HepG2 (cell line): ENCODE data around the gene UBQLN1. TPM values are rescaled to one million over a fixed set of nuclear protein-coding genes. Genes with fewer than 3 reads are reported as not detected.

Experiments
- ATAC-seq: fragments of 200-7000 bp; cut with Tn5 transposase; 3 replicates; pipeline ENCODE4 v1.9.1; 2020; ENCODE audit warnings: mild to moderate bottlenecking, moderate library complexity
- BruUV-seq: library from RNA; stranded (reverse); fragments of 400-500 nt; replicated peaks from 2 replicates; lab custom pipeline; 2021; lab: Mats Ljungman, UMichigan
- CTCF ChIA-PET: fragments of 300-600 bp; formaldehyde crosslinking; extraction: SDS; loops from one replicate; lab custom pipeline; 2021; ENCODE audit warnings: low total read pairs, inconsistent platforms, low intra/inter-chr PET ratio; lab: Yijun Ruan, JAX
- POLR2A ChIA-PET: fragments of 350-600 bp; sonication (Branson Sonifier 250); formaldehyde crosslinking; loops from one replicate; lab custom pipeline; 2020; ENCODE audit warnings: antibody characterized with exemption, inconsistent platforms; lab: Yijun Ruan, JAX
- DNase-seq: peaks from one replicate; pipeline ENCODE4 v3.0.0-alpha.2; 2015; ENCODE audit warnings: low spot score
- FAIRE-seq: peaks from 3 replicates; lab custom pipeline; 2011; peaks lifted over from hg19 to GRCh38; lab: Jason Lieb, UNC
- H2AFZ ChIP-seq: one replicate; pipeline ENCODE4 v1.6.1; 2011; ENCODE audit warnings: low read length, inconsistent platforms
- H3K27ac ChIP-seq: fragments of 300-600 bp; 3 replicates; pipeline ENCODE4 v1.8.0; 2011; ENCODE audit warnings: mixed run types, mild to moderate bottlenecking, mixed read lengths, low read length, inconsistent platforms; ENCODE audit not compliant: insufficient read depth; ENCODE audit errors: extremely low read length
- H3K27me3 ChIP-seq, 2 experiments: fragments of 200-600 bp in 1 of 2; 2 replicates in 1 of 2; 3 replicates in 1 of 2; pipeline versions ENCODE4 v1.6.0 to v1.8.0; 2011; ENCODE audit warnings: low read length in 2 of 2, mild to moderate bottlenecking in 2 of 2, moderate library complexity in 2 of 2, inconsistent platforms in 1 of 2; ENCODE audit not compliant: insufficient read depth in 2 of 2, control insufficient read depth in 1 of 2
- H3K36me3 ChIP-seq, 2 experiments: fragments of 200-600 bp in 1 of 2; replicated peaks in 1 of 2; 2 replicates in 1 of 2; 3 replicates in 1 of 2; pipeline versions ENCODE4 v1.5.1 to v1.8.0; 2011; ENCODE audit warnings: low read length in 2 of 2, inconsistent platforms in 1 of 2; ENCODE audit not compliant: insufficient read depth in 2 of 2, control insufficient read depth in 1 of 2
- H3K4me1 ChIP-seq: 2 replicates; pipeline ENCODE4 v1.5.1; 2012; ENCODE audit warnings: low read length, inconsistent platforms; ENCODE audit not compliant: insufficient read depth
- H3K4me2 ChIP-seq: 2 replicates; pipeline ENCODE4 v1.6.0; 2011; ENCODE audit warnings: low read depth, low read length, inconsistent platforms
- H3K4me3 ChIP-seq, 3 experiments: fragments of 200-600 bp in 1 of 3; sonication (generic), shearing (Covaris generic) in 1 of 3; replicated peaks in 1 of 3; 2 replicates each; pipeline ENCODE4 v1.5.1; 2011 to 2016; ENCODE audit warnings: low read length in 3 of 3, inconsistent platforms in 2 of 3, low read depth in 2 of 3, mild to moderate bottlenecking in 2 of 3, control low read depth in 1 of 3, mixed read lengths in 1 of 3; ENCODE audit not compliant: insufficient read depth in 1 of 3
- H3K79me2 ChIP-seq: one replicate; pipeline ENCODE4 v1.6.1; 2011; ENCODE audit warnings: low read length, inconsistent platforms; ENCODE audit not compliant: insufficient read depth
- H3K9ac ChIP-seq: 2 replicates; pipeline ENCODE4 v1.6.0; 2011; ENCODE audit warnings: mild to moderate bottlenecking, low read depth, low read length, inconsistent platforms; ENCODE audit not compliant: insufficient read depth
- H3K9me3 ChIP-seq: 2 replicates; pipeline ENCODE4 v1.5.1; 2012; ENCODE audit warnings: mild to moderate bottlenecking, low read length
- H4K20me1 ChIP-seq: 2 replicates; pipeline ENCODE4 v1.6.0; 2011; ENCODE audit warnings: inconsistent platforms, mild to moderate bottlenecking, low read length, moderate library complexity; ENCODE audit not compliant: insufficient read depth
- BRCA1 ChIP-seq: sonication (generic); formaldehyde crosslinking; IDR thresholded peaks from 2 replicates; pipeline ENCODE4 v1.4.0; 2020; ENCODE audit warnings: missing genetic modification reagents
- GABPA ChIP-seq, 2 experiments: IDR thresholded peaks; 2 replicates each; pipeline ENCODE4 v1.6.1; 2011 to 2016; ENCODE audit warnings: low read depth in 2 of 2, low read length in 1 of 2, missing biosample characterization in 1 of 2, missing genetic modification characterization in 1 of 2
- PHF5A ChIP-seq: IDR thresholded peaks from one replicate; pipeline ENCODE4 v1.6.1; 2018; ENCODE audit warnings: low read depth, missing genetic modification reagents; ENCODE audit not compliant: unreplicated experiment
- REXO4 ChIP-seq: sonication (generic); formaldehyde crosslinking; IDR thresholded peaks from 2 replicates; pipeline ENCODE4 v1.8.0; 2022; ENCODE audit warnings: missing genetic modification reagents, mild to moderate bottlenecking, borderline replicate concordance
- SP1 ChIP-seq, 2 experiments: fragments of 450-650 bp in 1 of 2; sonication (generic) in 1 of 2; formaldehyde crosslinking in 1 of 2; IDR thresholded peaks; 2 replicates each; pipeline versions ENCODE4 v1.4.0 to v1.6.1; 2016 to 2020; ENCODE audit warnings: missing genetic modification reagents in 1 of 2
- ZNF562 ChIP-seq: sonication (generic); formaldehyde crosslinking; IDR thresholded peaks from 2 replicates; pipeline ENCODE4 v1.8.0; 2022; ENCODE audit warnings: missing genetic modification reagents, borderline replicate concordance
- ZNF572 ChIP-seq: sonication (generic); formaldehyde crosslinking; IDR thresholded peaks from 2 replicates; pipeline ENCODE4 v1.5.1; 2020; ENCODE audit warnings: mild to moderate bottlenecking, missing genetic modification reagents
- ZNF614 ChIP-seq: IDR thresholded peaks from 2 replicates; pipeline ENCODE4 v1.6.1; 2018; ENCODE audit warnings: missing biosample characterization, missing genetic modification reagents, inconsistent platforms, borderline replicate concordance
- WGBS: methylation state at CpG from one replicate; pipeline ENCODE4 v1.1.6; 2017; ENCODE audit warnings: low lambda C conversion rate; 5-methylcytosine and 5-hydroxymethylcytosine counted together
- in situ Hi-C: cut with HindIII; loops from 2 replicates; pipeline ENCODE4 v1.10.0; 2017; ENCODE audit warnings: low pct_unique_long_range_greater_than_20kb; ENCODE audit not compliant: extremely low pct_ligation_motif_present
- intact Hi-C: fragments of 100-400 bp; cut with micrococcal nuclease; formaldehyde crosslinking; loops from one replicate; pipeline ENCODE4 v1.10.0; 2022; ENCODE audit not compliant: unreplicated experiment
- polyA plus RNA-seq, 8 experiments: library from polyadenylated mRNA; depleted of rRNA in 3 of 8; stranded (reverse) in 7 of 8; unstranded in 1 of 8; fragments of >200 nt; fragmentation: Illumina TruSeq in 4 of 8; extraction: Trizol in 4 of 8; gene quantifications; 2 replicates each; pipeline versions ENCODE4 v1.2.1 to v1.2.3, GENCODE V29; 2011 to 2016; ENCODE audit warnings: low read depth in 4 of 8, missing spikeins in 1 of 8, mixed read lengths in 1 of 8; ENCODE audit not compliant: insufficient read depth in 1 of 8
- total RNA-seq, 5 experiments: library from RNA; depleted of rRNA; stranded (reverse); fragments of >200 nt; fragmentation: Illumina TruSeq; extraction: Trizol; gene quantifications; 2 replicates each; pipeline ENCODE4 v1.2.3, GENCODE V29; 2016; ENCODE audit warnings: low read depth in 1 of 5
- TF ChIP-seq, protein P1 (sequence below): sonication (generic); formaldehyde crosslinking; IDR thresholded peaks from 2 replicates; pipeline ENCODE4; 2020; ENCODE audit warnings: missing genetic modification reagents, mild to moderate bottlenecking, borderline replicate concordance
- TF ChIP-seq, protein P2 (sequence below): IDR thresholded peaks from 2 replicates; pipeline ENCODE4 v1.6.1; 2016; ENCODE audit warnings: low read depth, control low read depth
- TF ChIP-seq, protein P3 (sequence below), 2 experiments: sonication (generic) in 1 of 2; formaldehyde crosslinking in 1 of 2; IDR thresholded peaks; 2 replicates each; pipeline versions ENCODE4 v1.4.0 to v1.6.1; 2016 to 2020; ENCODE audit warnings: borderline replicate concordance in 1 of 2, low read depth in 1 of 2, mild to moderate bottlenecking in 1 of 2, missing genetic modification reagents in 1 of 2

UBQLN1 gene
- total and polyA plus RNA-seq, 2 of the 13 experiments (the other 11 are each of a cell fraction or from before 2014, with no cell fraction given), result 78.1 to 83.8 TPM

DNA sequence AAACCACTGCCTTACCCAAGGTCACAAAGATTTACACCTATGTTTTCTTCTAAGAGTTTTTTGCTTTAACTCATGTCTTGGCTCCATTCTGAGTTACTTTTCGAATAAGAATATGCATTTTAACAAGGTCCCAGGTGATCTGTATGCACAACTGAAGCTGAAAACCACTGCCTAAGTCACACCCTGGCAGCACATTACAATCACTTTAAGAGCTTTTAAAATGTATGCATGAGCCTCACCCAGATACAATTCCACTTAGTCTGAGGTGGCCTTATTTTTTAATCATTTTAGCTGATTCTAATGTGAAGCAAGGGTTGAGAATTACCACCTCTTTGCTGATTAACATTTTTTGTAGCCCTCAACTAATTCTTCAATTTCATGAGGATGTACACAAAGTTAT, 55.3 kb downstream of the UBQLN1 start:
- WGBS, result 100% methylated on average over 1 of the region's 1 CpG
- no peaks in the 10 kb centered on the region for H3K9me3 ChIP-seq
- no peaks in the 10 kb centered on the region for H4K20me1 ChIP-seq
- no peak overlapping the region for H3K4me2 ChIP-seq
- H2AFZ ChIP-seq, result no peak overlapping the region
- no peak for DNase-seq
- intact Hi-C loops, result no loop called here
- H3K36me3 ChIP-seq, result peaks cover 7 to 43% of the 10 kb centered on the region in 2 experiments; a peak in 4 of 5 replicates
- H3K4me1 ChIP-seq, result no peaks in the 10 kb centered on the region
- POLR2A ChIA-PET, result no interaction called here
- H3K9ac ChIP-seq, result no peak overlapping the region
- no peak overlapping the region for H3K27ac ChIP-seq
- no peak for FAIRE-seq
- in situ Hi-C loops, result loop anchor here (5.0 kb wide), 1 partner anchor 35 kb away; no protein-coding TSS in a partner anchor
- CTCF ChIA-PET, result no interaction called here
- ATAC-seq, result no peak
- TSS peak; percentile 5 for BruUV-seq
- H3K79me2 ChIP-seq, result no peaks in the 10 kb centered on the region
- H3K4me3 ChIP-seq, result no peak overlapping the region
- no peaks in the 10 kb centered on the region for H3K27me3 ChIP-seq
- TF ChIP-seq BRCA1 (CRISPR knock-in tag), result no peak
- no peak for TF ChIP-seq ZNF562 (CRISPR knock-in tag)
- TF ChIP-seq REXO4 (CRISPR knock-in tag), result no peak
- TF ChIP-seq, protein P1, sequence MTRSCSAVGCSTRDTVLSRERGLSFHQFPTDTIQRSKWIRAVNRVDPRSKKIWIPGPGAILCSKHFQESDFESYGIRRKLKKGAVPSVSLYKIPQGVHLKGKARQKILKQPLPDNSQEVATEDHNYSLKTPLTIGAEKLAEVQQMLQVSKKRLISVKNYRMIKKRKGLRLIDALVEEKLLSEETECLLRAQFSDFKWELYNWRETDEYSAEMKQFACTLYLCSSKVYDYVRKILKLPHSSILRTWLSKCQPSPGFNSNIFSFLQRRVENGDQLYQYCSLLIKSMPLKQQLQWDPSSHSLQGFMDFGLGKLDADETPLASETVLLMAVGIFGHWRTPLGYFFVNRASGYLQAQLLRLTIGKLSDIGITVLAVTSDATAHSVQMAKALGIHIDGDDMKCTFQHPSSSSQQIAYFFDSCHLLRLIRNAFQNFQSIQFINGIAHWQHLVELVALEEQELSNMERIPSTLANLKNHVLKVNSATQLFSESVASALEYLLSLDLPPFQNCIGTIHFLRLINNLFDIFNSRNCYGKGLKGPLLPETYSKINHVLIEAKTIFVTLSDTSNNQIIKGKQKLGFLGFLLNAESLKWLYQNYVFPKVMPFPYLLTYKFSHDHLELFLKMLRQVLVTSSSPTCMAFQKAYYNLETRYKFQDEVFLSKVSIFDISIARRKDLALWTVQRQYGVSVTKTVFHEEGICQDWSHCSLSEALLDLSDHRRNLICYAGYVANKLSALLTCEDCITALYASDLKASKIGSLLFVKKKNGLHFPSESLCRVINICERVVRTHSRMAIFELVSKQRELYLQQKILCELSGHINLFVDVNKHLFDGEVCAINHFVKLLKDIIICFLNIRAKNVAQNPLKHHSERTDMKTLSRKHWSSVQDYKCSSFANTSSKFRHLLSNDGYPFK, result no peak
- TF ChIP-seq PHF5A (CRISPR knock-in tag), result no peak
- no peak for TF ChIP-seq ZNF614 (CRISPR knock-in tag)
- no peak for TF ChIP-seq GABPA (IDR thresholded peaks at IDR 0.05; ENCODE audit: low read depth, low read length)
- TF ChIP-seq GABPA (CRISPR knock-in tag; IDR thresholded peaks at IDR 0.05; ENCODE audit: low read depth), result no peak
- TF ChIP-seq, protein P2, sequence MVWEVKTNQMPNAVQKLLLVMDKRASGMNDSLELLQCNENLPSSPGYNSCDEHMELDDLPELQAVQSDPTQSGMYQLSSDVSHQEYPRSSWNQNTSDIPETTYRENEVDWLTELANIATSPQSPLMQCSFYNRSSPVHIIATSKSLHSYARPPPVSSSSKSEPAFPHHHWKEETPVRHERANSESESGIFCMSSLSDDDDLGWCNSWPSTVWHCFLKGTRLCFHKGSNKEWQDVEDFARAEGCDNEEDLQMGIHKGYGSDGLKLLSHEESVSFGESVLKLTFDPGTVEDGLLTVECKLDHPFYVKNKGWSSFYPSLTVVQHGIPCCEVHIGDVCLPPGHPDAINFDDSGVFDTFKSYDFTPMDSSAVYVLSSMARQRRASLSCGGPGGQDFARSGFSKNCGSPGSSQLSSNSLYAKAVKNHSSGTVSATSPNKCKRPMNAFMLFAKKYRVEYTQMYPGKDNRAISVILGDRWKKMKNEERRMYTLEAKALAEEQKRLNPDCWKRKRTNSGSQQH (CRISPR knock-in tag), result no peak
- TF ChIP-seq ZNF572 (CRISPR knock-in tag), result no peak
- TF ChIP-seq, protein P3, sequence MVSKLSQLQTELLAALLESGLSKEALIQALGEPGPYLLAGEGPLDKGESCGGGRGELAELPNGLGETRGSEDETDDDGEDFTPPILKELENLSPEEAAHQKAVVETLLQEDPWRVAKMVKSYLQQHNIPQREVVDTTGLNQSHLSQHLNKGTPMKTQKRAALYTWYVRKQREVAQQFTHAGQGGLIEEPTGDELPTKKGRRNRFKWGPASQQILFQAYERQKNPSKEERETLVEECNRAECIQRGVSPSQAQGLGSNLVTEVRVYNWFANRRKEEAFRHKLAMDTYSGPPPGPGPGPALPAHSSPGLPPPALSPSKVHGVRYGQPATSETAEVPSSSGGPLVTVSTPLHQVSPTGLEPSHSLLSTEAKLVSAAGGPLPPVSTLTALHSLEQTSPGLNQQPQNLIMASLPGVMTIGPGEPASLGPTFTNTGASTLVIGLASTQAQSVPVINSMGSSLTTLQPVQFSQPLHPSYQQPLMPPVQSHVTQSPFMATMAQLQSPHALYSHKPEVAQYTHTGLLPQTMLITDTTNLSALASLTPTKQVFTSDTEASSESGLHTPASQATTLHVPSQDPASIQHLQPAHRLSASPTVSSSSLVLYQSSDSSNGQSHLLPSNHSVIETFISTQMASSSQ (IDR thresholded peaks at IDR 0.05; ENCODE audit: low read depth), result no peak
- TF ChIP-seq, protein P3 (CRISPR knock-in tag; IDR thresholded peaks at IDR 0.05; ENCODE audit: borderline replicate concordance), result no peak
- no peak for TF ChIP-seq SP1 (IDR thresholded peaks at IDR 0.05)
- TF ChIP-seq SP1 (CRISPR knock-in tag; IDR thresholded peaks at IDR 0.05), result no peak
